Left colon (tissue), 2 donors: ENCODE measurements around the gene PRKAR1B. TPM values are rescaled to one million over a fixed set of nuclear protein-coding genes. Genes with fewer than 3 reads are reported as not detected.

Experiments used
- ATAC-seq: fragments of 200-7000 bp; cut with Tn5 transposase; one replicate; pipeline ENCODE4 v1.9.1; 2020; ENCODE audit warnings: mild to moderate bottlenecking, moderate library complexity
- DNase-seq, 2 donors: peaks; one replicate each; pipeline ENCODE4 v3.0.0-alpha.2; 2020
- intact Hi-C, 2 donors: fragments of 100-400 bp; cut with DNase I in 1 of 2; cut with micrococcal nuclease in 1 of 2; formaldehyde crosslinking; loops; one replicate each; pipeline versions ENCODE4 v1.11.2 to v1.14.0; 2022; cut with DNase I, micrococcal nuclease
- total RNA-seq, 2 donors: library from RNA; stranded (reverse); fragmentation: NEBNext Ultra II Directional; extraction: Animal tissue kit (Norgen Biotek cat#: 25700); gene quantifications; one replicate each; pipeline ENCODE4 v1.2.1, GENCODE V29; 2021
- donor health status: DM: no; HTN: no; CAD: no.
- donor health status: DM: yes; HTN: yes; CAD: no.

The PRKAR1B gene
- total RNA-seq, 2 donors from 2014 or later: 26.5 to 31.0 TPM

GRCh38 chr7:604884-605531 lies 122.1 kb downstream of the PRKAR1B start:
- DNase-seq (no peak), ATAC-seq (no peak)
- intact Hi-C loops: no loop called here

GRCh38 chr7:604001-604883 lies 122.8 kb downstream of the PRKAR1B start:
- intact Hi-C loops: no loop called here
- DNase-seq (peak; percentile 65 to 73), ATAC-seq (peak; percentile 57)

- DNase-seq (no peak), ATAC-seq (no peak)
- intact Hi-C loops: no loop called here
These were observed 123.7 kb downstream of the PRKAR1B start for GRCh38 chr7:603152-603951.

DNA sequence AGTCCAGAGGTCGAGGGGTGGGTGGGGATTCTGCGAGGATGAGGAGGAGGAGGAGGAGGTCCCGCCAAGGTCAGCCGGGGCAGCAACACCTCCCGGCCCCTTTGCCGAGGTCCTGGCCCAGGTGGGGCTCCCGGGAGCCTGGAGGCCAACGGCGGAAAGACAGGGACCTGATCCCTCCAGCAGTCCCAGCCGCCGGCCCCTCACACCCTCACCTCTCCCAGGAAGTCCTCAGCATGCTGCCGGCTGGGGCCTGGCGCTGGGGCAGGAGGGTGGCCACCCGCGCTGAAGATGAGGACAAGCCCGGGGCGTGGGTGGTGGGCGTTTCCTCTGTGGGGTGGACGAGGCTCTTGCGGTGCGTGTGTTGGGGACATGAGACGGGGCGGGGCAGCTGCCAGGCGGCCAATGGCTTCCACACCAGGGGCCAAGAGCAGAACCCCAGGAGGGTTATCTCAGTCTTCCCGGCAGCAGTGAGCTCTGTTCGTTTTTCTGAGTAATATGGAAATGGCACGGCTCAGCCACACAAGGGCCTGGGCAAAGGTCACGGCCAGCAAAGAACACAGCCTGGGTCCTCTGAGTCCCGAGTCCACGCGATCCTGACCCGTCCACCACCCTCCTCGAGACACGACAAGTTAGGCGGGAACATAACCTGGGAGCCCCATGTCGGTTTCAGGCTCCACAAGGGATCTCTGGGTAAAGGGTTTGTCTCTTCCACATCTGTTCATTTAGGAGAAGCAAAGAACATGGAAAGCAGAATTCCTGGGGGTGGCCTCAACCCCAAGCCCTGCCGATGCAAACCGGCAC lies 124.5 kb downstream of the PRKAR1B start:
- peak in 1 of 2 donors; percentile 33 for DNase-seq
- intact Hi-C loops: no loop called here
- ATAC-seq: peak; percentile 43

DNA sequence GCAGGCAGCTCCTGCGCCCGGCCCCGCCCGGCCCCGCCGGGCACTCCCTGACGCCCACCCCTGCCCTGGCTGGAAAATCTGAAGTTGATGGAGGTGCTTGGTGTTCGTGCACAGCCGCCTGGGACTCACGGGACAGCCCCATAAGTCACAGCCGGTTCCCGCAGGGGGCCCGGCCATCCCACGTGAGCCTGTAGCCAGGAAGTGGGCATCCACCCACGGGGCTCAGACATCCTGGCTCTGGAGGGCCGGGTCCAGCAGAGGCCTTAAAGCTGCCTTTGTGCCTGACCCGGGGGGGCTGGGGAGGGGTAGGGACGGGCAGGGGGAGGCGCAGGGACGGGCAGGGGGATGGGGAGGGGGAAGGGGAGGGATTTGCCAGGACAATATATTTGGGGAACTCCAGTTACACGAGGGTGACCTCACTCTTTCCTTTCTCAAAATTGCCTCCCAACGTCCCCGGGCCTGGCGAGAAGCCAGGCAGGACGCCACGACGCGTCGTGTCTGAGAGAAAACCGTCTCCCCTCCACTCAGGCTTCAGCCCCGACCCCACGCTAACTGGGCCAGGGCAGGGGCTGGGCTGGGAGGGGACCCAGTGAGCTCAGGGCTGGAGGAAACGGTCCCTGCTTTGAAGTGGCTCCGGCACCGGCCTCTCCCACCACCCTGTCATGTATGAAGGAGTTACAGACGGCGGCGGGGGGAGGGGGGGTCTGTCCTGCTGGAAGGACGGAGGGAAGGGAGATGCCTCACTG lies 125.3 kb downstream of the PRKAR1B start:
- DNase-seq (peak; percentile 46 to 59), ATAC-seq (peak; percentile 13)
- intact Hi-C loops: no loop called here

GRCh38 chr7:601036-601594 lies 126.0 kb downstream of the PRKAR1B start:
- no peak for DNase-seq

GRCh38 chr7:600149-601035 lies 126.7 kb downstream of the PRKAR1B start:
- intact Hi-C loops: no loop called here
- no peak for DNase-seq
- ATAC-seq: no peak

More at GRCh38 chr7:601036-601594, 126.0 kb downstream of the PRKAR1B start:
- intact Hi-C loops: no loop called here
- no peak for ATAC-seq

DNA sequence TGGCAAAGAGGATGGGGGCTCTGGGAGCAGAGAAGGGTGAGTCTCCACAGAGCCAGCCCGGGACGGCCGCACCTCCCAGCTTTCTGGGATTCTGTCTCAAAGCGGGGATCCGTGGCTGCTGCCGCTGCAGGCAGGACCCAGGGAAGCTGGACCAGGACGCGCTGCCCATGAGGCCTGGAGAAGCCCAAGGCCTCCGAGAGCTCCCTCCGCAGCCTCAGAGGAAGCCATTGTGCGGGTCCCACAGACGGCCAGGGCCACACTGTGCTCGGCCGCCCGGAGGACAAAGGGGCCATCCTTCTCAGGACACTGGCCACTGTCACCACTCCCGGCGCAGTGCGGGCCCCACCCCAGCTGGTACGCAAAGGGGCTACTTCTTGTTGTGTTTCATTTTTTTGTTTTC lies 128.2 kb downstream of the PRKAR1B start:
- DNase-seq: no peak
- intact Hi-C loops: no loop called here
- ATAC-seq: no peak

DNA sequence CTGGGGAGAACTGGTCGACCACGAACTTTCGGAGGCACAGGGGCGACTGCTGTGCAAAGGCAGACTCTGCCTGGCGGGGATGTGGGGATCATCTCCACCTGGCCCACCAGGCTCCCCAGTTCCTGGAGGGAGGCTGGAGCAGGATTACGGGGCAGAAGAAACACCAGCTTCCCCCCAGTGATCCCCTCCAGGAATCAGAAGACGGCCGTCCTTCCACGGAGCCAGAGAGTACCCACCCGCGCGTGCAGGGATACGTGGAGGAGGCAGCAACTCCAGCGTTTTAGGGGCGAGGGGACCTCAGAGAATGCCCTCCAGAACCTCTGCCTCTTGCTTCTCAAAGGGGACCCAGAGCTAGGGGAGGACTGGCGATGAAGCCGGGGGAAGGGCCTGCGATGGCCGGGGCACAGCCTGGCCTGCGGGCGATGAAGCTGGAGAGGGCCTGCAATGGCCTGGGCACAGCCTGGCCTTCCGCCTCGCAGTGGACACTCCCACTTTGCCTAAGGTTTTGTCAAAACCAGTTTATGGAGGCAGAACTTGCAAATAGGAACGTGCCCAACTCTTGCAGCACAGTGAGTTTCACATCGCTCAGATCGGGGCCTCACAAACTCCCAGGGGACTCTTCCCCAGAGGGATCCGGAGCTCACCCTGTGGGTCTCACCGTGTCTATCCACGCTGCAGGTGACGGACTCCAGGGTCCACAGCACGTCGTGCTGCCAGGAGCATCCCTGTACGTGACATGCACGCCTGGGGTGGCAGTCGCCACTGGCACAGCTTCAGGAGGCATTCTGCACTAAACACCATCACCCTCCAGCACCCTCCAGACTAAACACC lies 129.5 kb downstream of the PRKAR1B start:
- no peak for DNase-seq
- intact Hi-C loops: no loop called here
- no peak for ATAC-seq

GRCh38 chr7:596819-597182 lies 130.3 kb downstream of the PRKAR1B start:
- ATAC-seq (no peak), DNase-seq (no peak)
- intact Hi-C loops: no loop called here

DNA sequence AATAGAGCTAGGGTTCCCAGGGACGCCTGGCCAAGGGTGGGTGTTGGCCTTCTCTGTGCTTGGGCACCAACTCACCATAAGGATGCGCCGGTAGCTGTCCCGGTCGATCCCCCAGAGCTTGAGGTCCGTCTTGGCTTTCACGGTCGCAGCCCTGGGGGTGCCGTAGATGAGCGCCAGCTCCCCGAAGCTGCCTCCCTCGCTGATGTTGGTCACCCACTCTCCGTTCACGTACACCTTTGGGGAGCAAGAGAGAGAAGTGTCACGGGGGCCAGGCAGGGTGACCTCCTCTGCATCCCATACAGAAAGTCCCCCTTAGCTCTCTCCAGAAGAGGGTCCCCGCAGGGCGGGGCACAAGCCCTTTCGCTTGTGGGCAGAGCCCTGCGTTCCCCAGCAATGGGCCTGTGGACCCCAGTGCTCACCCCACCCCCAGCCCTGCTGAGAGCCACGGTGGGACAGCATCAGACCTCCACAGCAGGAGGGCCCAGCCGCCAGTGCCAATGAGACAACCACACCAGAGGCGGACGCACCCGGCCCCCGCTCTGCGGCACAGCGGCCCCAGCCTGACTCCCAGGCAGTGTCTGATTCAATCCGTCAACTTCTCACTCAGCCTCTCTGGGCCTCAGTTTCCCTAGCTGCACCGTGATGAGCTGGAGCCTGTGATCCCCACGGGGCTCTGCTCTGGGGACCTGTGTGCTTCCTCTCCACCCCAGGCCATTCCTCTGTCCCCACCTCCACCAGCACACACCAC lies 130.8 kb downstream of the PRKAR1B start:
- no peak for DNase-seq
- intact Hi-C loops: no loop called here
- ATAC-seq: no peak

DNA sequence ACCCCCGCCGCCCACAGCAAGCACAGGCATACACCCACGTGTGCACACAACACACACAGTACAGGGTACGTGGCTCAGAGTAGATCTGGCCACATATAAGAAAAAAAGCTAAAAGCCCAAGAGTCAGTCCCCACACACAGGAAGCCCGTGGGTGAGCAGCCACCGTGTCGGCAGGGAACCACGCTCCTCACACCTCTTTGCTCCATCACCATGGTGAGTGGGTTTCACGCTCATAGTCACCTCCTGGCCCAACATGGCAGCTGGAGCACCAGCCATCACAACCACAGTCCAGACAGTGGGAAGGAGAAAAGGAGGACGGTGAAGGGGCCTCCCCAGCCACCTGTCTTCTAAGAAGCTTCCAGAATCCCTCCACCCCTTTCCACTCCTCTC lies 131.5 kb downstream of the PRKAR1B start:
- intact Hi-C loops: no loop called here
- DNase-seq (no peak), ATAC-seq (no peak)

GRCh38 chr7:594920-595620 lies 132.0 kb downstream of the PRKAR1B start:
- DNase-seq: no peak
- intact Hi-C loops: no loop called here
- ATAC-seq: no peak

DNA sequence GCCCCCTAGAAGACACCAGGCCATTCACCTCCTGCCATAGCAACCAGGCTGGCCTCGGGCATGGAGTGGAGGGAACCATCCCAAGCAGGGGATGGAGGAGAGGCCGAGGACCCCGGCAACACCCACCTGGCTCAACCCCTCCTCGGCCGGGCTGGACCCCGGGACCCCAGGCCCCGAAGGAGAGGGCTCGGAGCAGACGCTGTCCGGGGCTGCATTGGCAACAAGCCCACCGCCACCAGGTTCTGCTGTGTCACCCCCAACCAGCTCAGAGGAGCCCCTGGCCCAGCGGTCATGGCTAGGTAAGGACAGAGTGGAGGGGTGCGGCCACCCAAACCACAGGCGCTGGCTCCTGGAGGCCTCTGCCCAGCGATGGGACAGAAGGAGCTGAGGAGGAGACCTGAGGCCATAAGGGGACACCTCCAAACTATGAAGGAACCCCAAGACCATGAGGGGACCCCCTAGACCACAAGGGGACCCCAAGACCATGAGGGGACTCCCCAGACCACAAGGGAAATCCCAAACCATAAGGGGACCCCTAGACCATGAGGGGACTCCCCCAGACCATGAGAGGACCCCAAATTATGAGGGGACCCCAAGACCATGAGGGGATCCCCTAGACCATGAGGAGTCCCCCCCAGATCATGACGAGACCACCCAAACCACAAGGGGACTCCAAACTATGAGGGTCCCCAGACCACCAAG lies 132.7 kb downstream of the PRKAR1B start:
- ATAC-seq: no peak
- no peak for DNase-seq
- intact Hi-C loops: no loop called here
